Cardiac fibroblast (primary cell): ENCODE results near the gene ARAP3.

ENCODE experiments used
- DNase-seq, 2 donors: peaks; one replicate each; pipeline versions ENCODE4 v3.0.0 to v3.0.0-alpha.2; 2010; ENCODE audit warnings: low read depth in 2 of 2
- H3K4me3 ChIP-seq, 2 donors: replicated peaks in 1 of 2; 1 replicate in 1 of 2; 2 replicates in 1 of 2; pipeline ENCODE4 v1.5.1; 2011; ENCODE audit warnings: low read depth in 2 of 2, low read length in 2 of 2, mild to moderate bottlenecking in 2 of 2, moderate library complexity in 1 of 2
- TF ChIP-seq, protein P1 (sequence below): IDR thresholded peaks from one replicate; pipeline ENCODE4 v1.5.1; 2011; ENCODE audit warnings: low read depth, mild to moderate bottlenecking, low read length, inconsistent platforms

The ARAP3 gene

DNA sequence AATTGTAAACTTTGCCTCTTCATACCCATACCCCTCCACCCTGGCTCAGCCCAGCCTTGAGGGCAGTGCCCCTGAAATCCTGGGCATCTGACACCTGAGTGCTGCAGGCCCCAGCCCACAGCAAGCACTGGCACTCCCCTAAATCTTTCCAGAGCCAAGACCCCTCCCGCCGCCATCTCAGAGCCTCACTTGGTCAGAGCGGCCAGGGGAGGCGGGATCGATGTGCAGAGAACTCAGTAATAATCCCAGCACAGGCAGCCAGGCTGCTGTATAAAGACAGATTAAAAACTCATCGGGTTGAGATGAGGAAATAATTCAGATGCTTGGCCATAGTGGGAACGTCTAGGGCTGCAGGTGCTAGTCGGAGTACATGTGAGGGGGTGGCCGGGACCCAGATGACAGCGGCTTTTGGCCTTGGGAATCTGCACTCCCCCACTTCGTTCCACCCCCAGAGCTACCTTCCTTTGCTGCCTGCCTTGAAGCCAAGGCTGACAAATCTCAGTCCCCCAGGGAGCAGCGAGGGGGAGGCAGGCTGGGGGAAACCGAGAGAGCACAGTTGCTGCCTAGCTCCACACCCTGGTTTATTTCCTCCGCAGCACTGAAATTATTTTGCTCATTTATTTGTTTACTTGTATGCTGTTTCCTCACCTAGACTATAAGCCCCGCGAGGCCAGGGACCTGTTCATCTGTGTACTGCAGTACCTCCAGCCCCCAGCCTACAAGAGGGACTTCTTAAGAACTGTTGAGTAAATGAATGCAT, 19.5 kb upstream of the ARAP3 start:
- TF ChIP-seq, protein P1, sequence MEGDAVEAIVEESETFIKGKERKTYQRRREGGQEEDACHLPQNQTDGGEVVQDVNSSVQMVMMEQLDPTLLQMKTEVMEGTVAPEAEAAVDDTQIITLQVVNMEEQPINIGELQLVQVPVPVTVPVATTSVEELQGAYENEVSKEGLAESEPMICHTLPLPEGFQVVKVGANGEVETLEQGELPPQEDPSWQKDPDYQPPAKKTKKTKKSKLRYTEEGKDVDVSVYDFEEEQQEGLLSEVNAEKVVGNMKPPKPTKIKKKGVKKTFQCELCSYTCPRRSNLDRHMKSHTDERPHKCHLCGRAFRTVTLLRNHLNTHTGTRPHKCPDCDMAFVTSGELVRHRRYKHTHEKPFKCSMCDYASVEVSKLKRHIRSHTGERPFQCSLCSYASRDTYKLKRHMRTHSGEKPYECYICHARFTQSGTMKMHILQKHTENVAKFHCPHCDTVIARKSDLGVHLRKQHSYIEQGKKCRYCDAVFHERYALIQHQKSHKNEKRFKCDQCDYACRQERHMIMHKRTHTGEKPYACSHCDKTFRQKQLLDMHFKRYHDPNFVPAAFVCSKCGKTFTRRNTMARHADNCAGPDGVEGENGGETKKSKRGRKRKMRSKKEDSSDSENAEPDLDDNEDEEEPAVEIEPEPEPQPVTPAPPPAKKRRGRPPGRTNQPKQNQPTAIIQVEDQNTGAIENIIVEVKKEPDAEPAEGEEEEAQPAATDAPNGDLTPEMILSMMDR, result no peak
- no peak for DNase-seq
- H3K4me3 ChIP-seq, result no peak overlapping the region

DNA sequence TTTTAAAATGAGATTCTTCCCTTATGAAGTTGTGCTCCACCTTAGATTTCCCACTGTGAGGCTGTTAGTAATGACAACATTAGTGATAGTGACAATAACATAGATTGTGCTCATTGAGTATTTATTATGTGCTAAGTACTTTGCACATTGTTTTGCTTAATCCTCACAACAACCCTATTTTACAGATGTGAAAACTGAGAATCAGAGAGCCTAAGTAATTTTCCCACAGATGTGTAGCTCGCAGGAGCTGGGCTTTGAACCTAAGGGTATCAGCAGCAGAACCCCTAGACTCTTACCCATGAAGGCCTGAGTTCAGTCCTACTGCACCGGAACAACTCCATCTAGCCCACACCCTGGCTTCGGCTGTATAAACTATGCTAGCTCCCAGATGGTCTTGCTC, 15.6 kb upstream of the ARAP3 start:
- no peak for DNase-seq
- no peak overlapping the region for H3K4me3 ChIP-seq
- TF ChIP-seq, protein P1, result no peak

DNA sequence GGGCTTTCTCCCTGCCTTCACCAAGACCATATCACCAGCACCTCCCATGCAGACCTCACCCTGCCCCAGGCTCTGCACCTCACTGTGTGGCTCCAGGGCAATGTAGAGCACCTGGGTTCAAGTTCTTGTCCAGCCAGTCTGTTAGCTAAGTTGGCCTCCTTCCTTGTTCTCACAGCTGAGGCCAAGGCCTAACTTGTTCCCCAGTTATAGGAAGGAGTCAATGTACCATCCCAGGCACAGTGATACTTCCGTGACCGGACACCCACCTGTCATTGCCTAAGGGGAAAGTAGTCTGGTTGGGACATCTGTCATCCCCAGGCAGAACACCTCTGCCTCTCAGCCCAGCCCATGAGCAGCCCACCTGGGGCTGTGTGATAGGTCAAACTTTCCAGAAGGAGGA, 14.4 kb upstream of the ARAP3 start:
- TF ChIP-seq, protein P1, result no peak
- DNase-seq, result no peak
- H3K4me3 ChIP-seq, result no peak overlapping the region

DNA sequence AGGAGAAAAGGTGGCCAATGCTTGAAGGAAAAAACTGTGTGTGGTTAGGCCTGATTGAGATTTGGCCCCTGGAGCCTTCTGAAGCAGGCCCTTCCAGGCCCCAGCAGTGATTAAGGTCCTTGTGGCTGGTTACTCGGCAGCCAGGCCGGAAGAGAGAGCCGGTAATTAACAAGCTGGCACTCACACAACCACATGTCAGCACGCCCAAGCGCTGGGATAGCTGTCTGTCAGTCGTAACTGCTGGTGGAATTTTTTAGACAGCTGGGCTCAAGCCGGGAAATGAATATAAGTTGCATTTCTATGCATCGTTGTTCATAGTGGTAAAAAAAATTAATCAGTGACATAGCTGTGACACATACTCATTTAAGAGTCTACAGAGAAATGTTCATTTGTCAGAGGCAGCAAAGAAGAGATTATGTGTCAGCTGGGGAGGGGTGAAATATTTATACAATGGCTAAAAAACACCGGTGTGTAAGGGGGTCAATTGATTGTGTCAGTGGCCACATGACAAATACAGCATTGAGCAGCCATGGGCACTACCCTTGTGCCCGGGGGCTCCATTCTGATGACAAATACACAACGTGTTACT, 13.7 kb upstream of the ARAP3 start:
- H3K4me3 ChIP-seq, result no peak overlapping the region
- TF ChIP-seq, protein P1, result no peak
- DNase-seq, result no peak

DNA sequence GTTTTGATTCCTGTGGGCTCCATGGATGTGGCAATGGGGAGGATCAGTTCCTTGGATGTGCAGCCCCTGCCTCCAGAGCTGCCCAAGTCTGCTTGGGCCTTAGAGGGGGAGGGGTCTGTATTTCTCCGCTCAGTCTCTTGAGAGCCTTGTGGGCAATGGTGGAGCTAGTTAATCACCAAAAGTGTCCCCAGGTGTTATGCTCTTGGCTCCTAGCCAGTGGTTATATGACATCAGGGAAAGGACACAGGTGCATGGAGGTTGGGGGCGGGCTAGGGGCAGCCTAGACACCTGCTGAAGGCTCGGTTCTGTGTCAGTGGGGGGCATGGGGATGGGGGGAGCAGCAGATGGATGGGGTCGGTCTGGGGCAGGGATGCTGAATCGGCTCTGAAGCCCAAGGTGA, 12.4 kb upstream of the ARAP3 start:
- TF ChIP-seq, protein P1, result no peak
- no peak for DNase-seq
- H3K4me3 ChIP-seq, result no peak overlapping the region

DNA sequence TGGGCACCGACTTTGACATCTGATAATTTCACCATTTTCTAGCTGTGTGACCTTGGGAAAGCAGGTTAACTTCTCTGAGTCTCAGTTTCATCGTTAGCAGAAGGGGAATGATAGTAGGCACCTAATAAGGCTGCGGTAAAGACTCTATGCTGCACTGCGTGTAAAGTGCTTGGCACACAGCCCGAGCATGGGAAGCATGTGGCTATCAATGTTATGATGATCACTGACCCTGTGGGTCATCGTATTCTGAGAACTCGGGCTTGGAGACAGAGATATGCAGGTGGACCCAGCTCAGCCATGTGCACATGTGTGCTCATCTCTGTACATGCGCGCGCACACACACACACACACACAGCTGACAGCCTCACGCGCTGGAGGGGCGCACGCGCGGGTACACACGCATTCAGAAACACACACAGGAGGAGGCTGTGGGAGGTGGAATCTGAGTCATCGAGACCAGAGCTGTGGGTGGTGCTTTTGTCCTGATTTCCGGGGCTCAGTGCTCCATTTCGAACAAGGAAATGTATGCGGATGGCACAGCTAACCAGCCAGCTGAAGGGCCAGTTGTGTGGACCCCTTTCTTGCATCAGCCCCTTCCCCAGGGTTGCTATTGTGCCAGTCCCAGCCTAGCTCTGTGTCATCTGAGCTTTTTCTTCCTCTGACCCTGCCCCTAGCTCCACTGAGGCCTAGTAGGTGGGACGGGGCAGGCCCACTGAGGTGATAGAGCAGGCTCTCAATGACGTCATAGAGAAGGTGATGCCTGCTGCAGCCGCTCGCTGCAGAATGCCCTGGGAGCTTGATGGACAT, 11.1 kb upstream of the ARAP3 start:
- TF ChIP-seq, protein P1, result no peak
- no peak overlapping the region for H3K4me3 ChIP-seq
- peak in 1 of 2 donors; percentile 58 for DNase-seq
